DOHH2 (cell line): ENCODE measurements around the gene PNPLA5.

ENCODE experiments used
- H3F3A ChIP-seq: fragments of 200-600 bp; sonication (generic), shearing (Covaris generic); 2 replicates; pipeline ENCODE4 v1.6.0; 2016; ENCODE audit warnings: antibody characterized with exemption, mild to moderate bottlenecking; ENCODE audit not compliant: control insufficient read depth, insufficient read depth
- H3K27ac ChIP-seq: fragments of 200-600 bp; sonication (generic); 2 replicates; pipeline ENCODE4 v1.5.1; 2014; ENCODE audit warnings: low read depth, mild to moderate bottlenecking, low read length, moderate library complexity
- H3K27me3 ChIP-seq: fragments of 200-600 bp; sonication (generic); 2 replicates; pipeline ENCODE4 v1.6.1; 2014; ENCODE audit warnings: mild to moderate bottlenecking, low read length, mixed read lengths; ENCODE audit not compliant: control insufficient read depth
- H3K36me3 ChIP-seq: fragments of 200-600 bp; sonication (generic); 2 replicates; pipeline ENCODE4 v1.6.1; 2014; ENCODE audit warnings: mild to moderate bottlenecking, low read length, moderate library complexity, mixed read lengths; ENCODE audit not compliant: control insufficient read depth
- H3K4me1 ChIP-seq: fragments of 200-600 bp; sonication (generic); 2 replicates; pipeline ENCODE4 v1.6.1; 2014; ENCODE audit warnings: mild to moderate bottlenecking, low read length, mixed read lengths; ENCODE audit not compliant: control insufficient read depth
- H3K4me2 ChIP-seq: fragments of 200-600 bp; sonication (generic); 2 replicates; pipeline ENCODE4 v1.6.0; 2014; ENCODE audit warnings: mild to moderate bottlenecking, low read length, moderate library complexity
- H3K4me3 ChIP-seq: fragments of 200-600 bp; sonication (generic); 2 replicates; pipeline ENCODE4 v1.5.1; 2014; ENCODE audit warnings: mild to moderate bottlenecking, low read length, mixed read lengths
- H3K79me2 ChIP-seq: fragments of 200-600 bp; sonication (generic); 2 replicates; pipeline ENCODE4 v1.6.1; 2014; ENCODE audit warnings: mild to moderate bottlenecking, low read length, mixed read lengths; ENCODE audit not compliant: control insufficient read depth
- H3K9me2 ChIP-seq: fragments of 200-600 bp; sonication (generic); replicated peaks from 2 replicates; pipeline ENCODE4 v1.6.1; 2014; ENCODE audit warnings: mild to moderate bottlenecking, low read length, mixed read lengths; ENCODE audit not compliant: control insufficient read depth
- H3K9me3 ChIP-seq: fragments of 200-600 bp; sonication (generic); 2 replicates; pipeline ENCODE4 v1.6.1; 2014; ENCODE audit warnings: antibody characterized with exemption, low read length, mixed read lengths; ENCODE audit not compliant: control insufficient read depth, insufficient read depth
- H4K20me1 ChIP-seq: fragments of 200-600 bp; sonication (generic); 2 replicates; pipeline ENCODE4 v1.6.0; 2014; ENCODE audit warnings: low read depth, mild to moderate bottlenecking, antibody characterized with exemption, low read length, moderate library complexity; ENCODE audit not compliant: control insufficient read depth, insufficient read depth
- CTCF ChIP-seq: fragments of 200-600 bp; sonication (generic); IDR thresholded peaks from one replicate; pipeline ENCODE4 v1.5.1; 2014; ENCODE audit warnings: antibody characterized with exemption, mild to moderate bottlenecking, low read depth, low read length; ENCODE audit not compliant: poor library complexity, severe bottlenecking
- EZH2phosphoT487 ChIP-seq: fragments of 200-600 bp; sonication (generic); IDR thresholded peaks from 2 replicates; pipeline ENCODE4 v1.6.1; 2017; ENCODE audit warnings: borderline replicate concordance, mild to moderate bottlenecking, antibody characterized with exemption, low read length, moderate library complexity, mixed read lengths

The PNPLA5 gene

DNA sequence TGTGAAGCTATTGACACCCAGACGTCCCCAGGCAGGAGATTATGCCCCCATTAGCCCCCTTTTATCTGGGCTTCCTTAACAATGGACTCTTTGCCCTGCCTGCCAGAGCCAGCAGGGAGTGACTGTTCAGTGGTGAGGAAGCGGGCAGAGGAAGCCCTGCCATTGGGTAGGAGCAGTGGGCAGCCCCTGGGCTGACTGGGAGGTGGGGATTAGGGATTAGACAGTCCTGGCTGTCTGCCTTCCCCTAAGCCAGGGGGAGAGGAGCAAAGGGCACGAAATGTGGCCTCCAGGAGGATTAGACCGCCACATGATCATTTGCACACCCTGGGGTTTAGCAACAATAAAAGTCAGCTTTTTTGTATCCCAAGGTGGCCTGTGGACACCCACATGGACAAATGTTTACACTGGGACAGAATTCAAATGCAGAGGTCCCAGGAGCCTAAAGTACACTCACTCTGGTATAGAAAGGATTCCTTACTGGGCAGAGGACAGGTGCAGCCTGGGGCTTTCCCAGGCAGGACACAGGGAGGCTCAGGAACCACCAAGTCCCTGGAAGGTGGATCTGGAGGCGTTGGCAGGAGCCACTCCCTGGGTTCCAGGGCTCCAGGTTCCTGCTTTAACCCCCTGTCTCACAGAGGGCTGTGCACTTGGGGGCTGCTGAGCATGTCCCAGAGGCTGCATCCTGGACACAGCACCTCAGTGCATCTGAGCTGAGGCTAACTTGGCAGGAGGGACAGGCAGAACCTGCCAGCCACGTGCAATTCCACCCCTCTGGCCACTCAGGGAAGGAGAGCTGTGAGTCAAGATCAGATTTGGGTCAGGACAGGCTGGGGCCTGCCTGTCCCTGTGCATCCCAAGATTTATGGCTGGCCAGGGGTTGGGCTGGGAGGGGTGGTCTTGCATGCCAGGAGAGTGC lies 33.9 kb upstream of the PNPLA5 start:
- Histone ChIP-seq H3K27ac (no peak overlapping the region), H3K36me3 (no peaks in the 10 kb centered on the region), H3K79me2 (no peaks in the 10 kb centered on the region), H3K4me2 (no peak overlapping the region), H3K9me2 (no peaks in the 10 kb centered on the region), H3K9me3 (no peaks in the 10 kb centered on the region), H3F3A (no peaks in the 10 kb centered on the region), H3K4me1 (no peaks in the 10 kb centered on the region), H3K27me3 (no peaks in the 10 kb centered on the region), H4K20me1 (0 out of 2 replicates have a peak, but pooled peaks cover 3% of the 10 kb centered on the region), H3K4me3 (no peak overlapping the region)
- TF ChIP-seq CTCF, result no peak
- TF ChIP-seq EZH2phosphoT487, result no peak

DNA sequence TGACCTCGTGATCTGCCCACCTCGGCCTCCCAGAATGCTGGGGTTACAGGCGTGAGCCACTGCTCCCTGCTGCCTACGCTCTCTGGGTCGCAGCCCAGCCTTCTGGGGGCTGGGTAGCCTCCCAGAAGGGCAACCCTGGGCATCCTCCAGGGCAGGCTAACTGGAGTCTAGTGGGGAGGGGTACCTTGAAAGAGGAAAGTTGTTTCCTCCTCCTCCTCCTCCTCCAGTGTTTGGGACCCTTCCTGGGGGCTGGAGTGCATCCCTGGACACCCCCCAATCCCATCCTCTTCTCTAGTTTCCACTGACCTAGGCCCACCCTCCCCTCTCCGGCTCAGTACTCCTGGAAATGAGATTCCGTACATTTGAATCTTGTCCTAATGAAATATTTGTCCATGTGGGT lies 33.1 kb upstream of the PNPLA5 start:
- H3K4me2 ChIP-seq, result no peak overlapping the region
- no peak for TF ChIP-seq EZH2phosphoT487
- TF ChIP-seq CTCF, result no peak
- H3K27me3 ChIP-seq, result no peaks in the 10 kb centered on the region
- no peaks in the 10 kb centered on the region for H3K9me2 ChIP-seq
- H3K4me1 ChIP-seq, result no peaks in the 10 kb centered on the region
- no peak overlapping the region for H3K4me3 ChIP-seq
- H3K79me2 ChIP-seq, result no peaks in the 10 kb centered on the region
- no peak overlapping the region for H3K27ac ChIP-seq
- H4K20me1 ChIP-seq, result 0 out of 2 replicates have a peak, but pooled peaks cover 3% of the 10 kb centered on the region
- H3F3A ChIP-seq, result no peaks in the 10 kb centered on the region
- no peaks in the 10 kb centered on the region for H3K36me3 ChIP-seq
- H3K9me3 ChIP-seq, result no peaks in the 10 kb centered on the region

DNA sequence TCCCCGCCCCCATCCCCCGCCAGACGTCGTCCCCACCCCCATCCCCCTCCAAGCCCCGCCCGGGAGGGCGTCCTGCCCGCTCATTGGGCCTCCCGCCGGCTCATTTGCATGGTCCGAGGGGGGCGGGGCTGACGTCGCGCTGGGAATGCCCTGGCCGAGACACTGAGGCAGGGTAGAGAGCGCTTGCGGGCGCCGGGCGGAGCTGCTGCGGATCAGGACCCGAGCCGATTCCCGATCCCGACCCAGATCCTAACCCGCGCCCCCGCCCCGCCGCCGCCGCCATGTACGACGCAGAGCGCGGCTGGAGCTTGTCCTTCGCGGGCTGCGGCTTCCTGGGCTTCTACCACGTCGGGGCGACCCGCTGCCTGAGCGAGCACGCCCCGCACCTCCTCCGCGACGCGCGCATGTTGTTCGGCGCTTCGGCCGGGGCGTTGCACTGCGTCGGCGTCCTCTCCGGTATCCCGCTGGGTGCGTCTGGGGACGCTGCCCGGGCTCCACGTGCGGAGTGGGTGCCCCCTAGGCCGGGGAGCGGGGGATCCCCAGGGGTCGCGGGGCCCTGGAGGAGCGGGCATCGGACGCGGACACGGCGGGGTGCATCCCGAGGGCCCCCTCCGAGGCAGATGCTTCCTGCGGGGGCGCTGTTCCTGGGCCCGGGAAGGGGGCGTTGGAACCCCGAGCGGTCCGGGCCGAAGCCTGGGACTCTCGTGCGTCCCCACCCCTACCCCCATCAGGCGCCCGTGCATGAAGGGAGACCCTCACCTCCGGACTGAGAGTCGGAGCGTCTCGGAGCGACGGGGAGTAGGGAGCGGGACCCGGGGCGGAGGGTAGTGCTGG lies 32.0 kb upstream of the PNPLA5 start, which contains the start of gene PNPLA3:
TSS of gene PNPLA3 (plus strand) at position 175 of the 834 bp plus-strand sequence. CDS start at position 282, 107 bp downstream.
- H3F3A ChIP-seq, result no peaks in the 10 kb centered on the region
- H3K79me2 ChIP-seq, result no peaks in the 10 kb centered on the region
- H3K36me3 ChIP-seq, result no peaks in the 10 kb centered on the region
- H4K20me1 ChIP-seq, result 0 out of 2 replicates have a peak, but pooled peaks cover 3% of the 10 kb centered on the region
- TF ChIP-seq EZH2phosphoT487, result no peak
- TF ChIP-seq CTCF, result no peak
- no peaks in the 10 kb centered on the region for H3K9me3 ChIP-seq
- H3K4me1 ChIP-seq, result no peaks in the 10 kb centered on the region
- no peaks in the 10 kb centered on the region for H3K9me2 ChIP-seq
- H3K27me3 ChIP-seq, result no peaks in the 10 kb centered on the region
- H3K4me2 ChIP-seq, result no peak within 1 kb of the TSS; the same call in 1 of the 2 replicates
- no peak within 1 kb of the TSS for H3K27ac ChIP-seq
- no peak within 1 kb of the TSS for H3K4me3 ChIP-seq
